K562 (cell line): Measurements from ENCODE around the gene FZD1. TPM values are rescaled to one million over a fixed set of nuclear protein-coding genes. Genes with fewer than 3 reads are reported as not detected.

Experiments
- CGGBP1 ChIP-seq: fragments of 250-450 bp; sonication (Bioruptor Pico); IDR thresholded peaks from 2 replicates; pipeline ENCODE4 v1.9.0; 2021; ENCODE audit warnings: mild to moderate bottlenecking
- DACH1 ChIP-seq: fragments of 450-650 bp; IDR thresholded peaks from 2 replicates; pipeline ENCODE4 v1.6.1; 2018; ENCODE audit not compliant: partially characterized antibody
- ETV1 ChIP-seq: fragments of 450-650 bp; conservative IDR thresholded peaks from 2 replicates; pipeline ENCODE4 v1.6.1; 2016; ENCODE audit warnings: missing genetic modification characterization, control low read depth, low read depth, missing compliant biosample characterization
- ETV6 ChIP-seq, 3 experiments: fragments of 150-350 bp in 1 of 3; sonication (generic) in 1 of 3; formaldehyde crosslinking in 1 of 3; IDR thresholded peaks; 2 replicates each; pipeline versions ENCODE4 v1.6.1 to v1.8.0; 2014 to 2022; ENCODE audit warnings: borderline replicate concordance in 2 of 3, low read depth in 2 of 3, antibody characterized with exemption in 1 of 3, low read length in 1 of 3, mild to moderate bottlenecking in 1 of 3, missing genetic modification reagents in 1 of 3
- FOXK1 ChIP-seq: sonication (generic); formaldehyde crosslinking; IDR thresholded peaks from 2 replicates; pipeline ENCODE4 v1.8.0; 2022; ENCODE audit warnings: missing genetic modification reagents, mild to moderate bottlenecking, borderline replicate concordance
- GMEB1 ChIP-seq: fragments of 250-450 bp; sonication (Bioruptor Pico); IDR thresholded peaks from 2 replicates; pipeline ENCODE4 v1.4.0; 2020; ENCODE audit warnings: mild to moderate bottlenecking
- GTF2A2 ChIP-seq: IDR thresholded peaks from 2 replicates; pipeline ENCODE4 v1.6.1; 2016; ENCODE audit warnings: mild to moderate bottlenecking, missing genetic modification characterization, missing compliant biosample characterization
- KLF6 ChIP-seq: fragments of 250-450 bp; sonication (Bioruptor Pico); IDR thresholded peaks from 2 replicates; pipeline ENCODE4 v1.4.0; 2020; ENCODE audit warnings: mild to moderate bottlenecking, moderate library complexity, borderline replicate concordance
- NR2C1 ChIP-seq, 2 experiments: fragments of 450-650 bp; IDR thresholded peaks; 2 replicates each; pipeline ENCODE4 v1.6.1; 2017; ENCODE audit warnings: mild to moderate bottlenecking in 2 of 2, antibody characterized with exemption in 1 of 2, inconsistent platforms in 1 of 2, missing compliant biosample characterization in 1 of 2, missing genetic modification characterization in 1 of 2
- PRMT5 ChIP-seq: sonication (generic); formaldehyde crosslinking; IDR thresholded peaks from 2 replicates; pipeline ENCODE4 v1.5.0; 2020; ENCODE audit warnings: missing genetic modification reagents
- RHOXF2B ChIP-seq: fragments of 250-450 bp; sonication (Bioruptor Pico); conservative IDR thresholded peaks from 2 replicates; pipeline ENCODE4 v1.5.1; 2021
- SNRNP70 ChIP-seq: fragments of 200-400 bp; formaldehyde crosslinking; optimal IDR thresholded peaks from 2 replicates; pipeline ENCODE3; 2017; ENCODE audit warnings: low read depth, low read length
- SP1 ChIP-seq: sonication (generic); formaldehyde crosslinking; IDR thresholded peaks from 2 replicates; pipeline ENCODE4 v1.8.1; 2022; ENCODE audit warnings: mild to moderate bottlenecking, missing genetic modification reagents
- TAF7 ChIP-seq: fragments of 450-650 bp; IDR thresholded peaks from 2 replicates; pipeline ENCODE4 v1.6.1; 2016; ENCODE audit warnings: missing genetic modification characterization, missing compliant biosample characterization
- TAL1 ChIP-seq: fragments of 450-650 bp; IDR thresholded peaks from 2 replicates; pipeline ENCODE4 v1.6.1; 2016; ENCODE audit warnings: mild to moderate bottlenecking
- THAP12 ChIP-seq: fragments of 250-450 bp; sonication (Bioruptor Pico); IDR thresholded peaks from 2 replicates; pipeline ENCODE4 v1.9.0; 2021; ENCODE audit warnings: mild to moderate bottlenecking, inconsistent platforms
- ZNF316 ChIP-seq: fragments of 450-650 bp; IDR thresholded peaks from 2 replicates; pipeline ENCODE4 v1.6.1; 2016
- ZNF398 ChIP-seq: fragments of 250-450 bp; sonication (Bioruptor Pico); IDR thresholded peaks from 2 replicates; pipeline ENCODE4 v1.8.0; 2021; ENCODE audit warnings: moderate library complexity, mild to moderate bottlenecking, inconsistent platforms
- ZNF436 ChIP-seq: fragments of 250-450, 450-650 bp; sonication (Bioruptor Pico); formaldehyde crosslinking; IDR thresholded peaks from 2 replicates; pipeline ENCODE4 v1.7.0; 2020; ENCODE audit warnings: mild to moderate bottlenecking
- ZNF696 ChIP-seq: fragments of 250-450 bp; sonication (Bioruptor Pico); conservative IDR thresholded peaks from 2 replicates; pipeline ENCODE4 v1.4.0; 2020; ENCODE audit warnings: mild to moderate bottlenecking, moderate library complexity
- ZNF780A ChIP-seq: fragments of 250-450 bp; sonication (Bioruptor Pico); IDR thresholded peaks from 2 replicates; pipeline ENCODE4 v1.5.0; 2021; ENCODE audit warnings: mild to moderate bottlenecking
- ZZZ3 ChIP-seq: fragments of 450-650 bp; IDR thresholded peaks from 2 replicates; pipeline ENCODE4 v1.6.1; 2016; ENCODE audit warnings: antibody characterized with exemption, mild to moderate bottlenecking, moderate library complexity
- polyA plus RNA-seq, 8 experiments: library from polyadenylated mRNA; depleted of rRNA in 4 of 8; stranded (reverse) in 5 of 8; unstranded in 3 of 8; fragments of >200 nt; fragmentation: Nextera tagmentation in 2 of 8; fragmentation: Illumina TruSeq in 1 of 8; extraction: Ambion mirVana in 2 of 8; extraction: Trizol in 1 of 8; gene quantifications; 2 replicates each; pipeline versions ENCODE4 v1.2.1 to v1.2.3, GENCODE V29; 2011 to 2014; ENCODE audit warnings: inconsistent platforms in 1 of 8, missing spikeins in 1 of 8
- total RNA-seq, 7 experiments: library from RNA; depleted of rRNA in 6 of 7; stranded (reverse); fragments of >200 nt in 6 of 7; fragmentation: Illumina TruSeq in 2 of 7; extraction: Trizol in 2 of 7; gene quantifications; 2 replicates each; pipeline versions ENCODE4 v1.2.1 to v1.2.3, GENCODE V29; 2011 to 2021; ENCODE audit warnings: low replicate concordance in 1 of 7

FZD1 gene
- total and polyA plus RNA-seq, 9 of the 15 experiments (the other 6 are each of a cell fraction or from before 2014, with no cell fraction given) = 0.25 to 5.1 (median 1.8) TPM

- TF ChIP-seq SNRNP70 (no peak), RHOXF2B (no peak), KLF6 (CRISPR knock-in tag) (peak; percentile 60; the same call in 1 of the 2 replicates), FOXK1 (CRISPR knock-in tag) (no peak), ZZZ3 (no peak), ZNF780A (CRISPR knock-in tag) (no peak), ETV6 (IDR thresholded peaks at IDR 0.05; ENCODE audit: borderline replicate concordance in 1 of 2, low read depth in 2 of 2, low read length in 1 of 2) (no peak), ETV6 (CRISPR knock-in tag; IDR thresholded peaks at IDR 0.05; ENCODE audit: borderline replicate concordance) (0 out of 2 replicates have a peak, but pooled peaks have one; percentile 38), GMEB1 (peak; percentile 77), NR2C1 (IDR thresholded peaks at IDR 0.05) (no peak; the same call in 1 of the 2 replicates), NR2C1 (tag; IDR thresholded peaks at IDR 0.05) (no peak), CGGBP1 (CRISPR knock-in tag) (peak; percentile 88), ZNF398 (CRISPR knock-in tag) (no peak), ZNF316 (no peak), DACH1 (peak; percentile 82), TAL1 (peak; percentile 46; the same call in 1 of the 2 replicates), GTF2A2 (tag) (no peak), SP1 (CRISPR knock-in tag) (peak; percentile 82), THAP12 (CRISPR knock-in tag) (no peak), TAF7 (no peak), PRMT5 (CRISPR knock-in tag) (no peak), ETV1 (tag) (no peak), ZNF696 (no peak), ZNF436 (CRISPR knock-in tag) (no peak)
Measured at GRCh38 chr7:91264046-91264923, at the start of gene FZD1 (continued).
